ENCODE data around the gene PCGF1. TPM values are rescaled to one million over a fixed set of nuclear protein-coding genes. Genes with fewer than 3 reads are reported as not detected.
A peak's percentile ranks its signal among the peaks of the same experiment; 100 is the strongest.

Gene PCGF1
- total and polyA plus RNA-seq, 2 of the 13 experiments (the other 11 are each of a cell fraction or from before 2014, with no cell fraction given) = 20.4 to 22.6 TPM

- TF ChIP-seq KDM5B (CRISPR knock-in tag; IDR thresholded peaks at IDR 0.05; ENCODE audit: borderline replicate concordance) (0 out of 2 replicates have a peak, but pooled peaks have one; percentile 17), DZIP1 (CRISPR knock-in tag; IDR thresholded peaks at IDR 0.05) (no peak), NFATC3 (CRISPR knock-in tag; IDR thresholded peaks at IDR 0.05) (0 out of 2 replicates have a peak, but pooled peaks have one; percentile 45), TGIF2 (CRISPR knock-in tag; IDR thresholded peaks at IDR 0.05) (peak; percentile 28; the same call in 1 of the 2 replicates), ZBTB40 (IDR thresholded peaks at IDR 0.05) (no peak), ZBTB40 (CRISPR knock-in tag; IDR thresholded peaks at IDR 0.05) (no peak), IKZF4 (CRISPR knock-in tag; IDR thresholded peaks at IDR 0.05; ENCODE audit: borderline replicate concordance, low read depth, not compliant biosample characterization) (peak; percentile 17), CBX5 (CRISPR knock-in tag; IDR thresholded peaks at IDR 0.05; ENCODE audit: borderline replicate concordance) (no peak), YY1 (IDR thresholded peaks at IDR 0.05; ENCODE audit: insufficient read depth, insufficient replicate concordance, low read depth, low read length) (peak; percentile 20), SKIL (CRISPR knock-in tag; IDR thresholded peaks at IDR 0.05; ENCODE audit: borderline replicate concordance) (no peak), STAG1 (CRISPR knock-in tag; IDR thresholded peaks at IDR 0.05) (no peak; the same call in 1 of the 2 replicates), ZBTB8A (CRISPR knock-in tag; IDR thresholded peaks at IDR 0.05; ENCODE audit: borderline replicate concordance, low read depth) (no peak), NFKB2 (CRISPR knock-in tag; IDR thresholded peaks at IDR 0.05; ENCODE audit: borderline replicate concordance) (peak; percentile 37; the same call in 1 of the 2 replicates)
These were observed 6.0 kb downstream of the PCGF1 start (continued) for GRCh38 chr2:74501335-74502071.
